Activated CD4-positive, alpha-beta T cell treated with anti-CD3 and anti-CD28 coated beads, Interleukin-2, amount 50 U/mL, for 4 hours (primary cell): Measurements from ENCODE around the gene PDZK1.
"Not testable (repeated sequence)": the region's sequence is repeated elsewhere in the genome, so short reads cannot be mapped to it uniquely, and the experiment has no call there.

Source experiments
- DNase-seq, 2 experiments: peaks; one replicate each; pipeline ENCODE4 v3.0.0-alpha.2; 2020

PDZK1 gene

GRCh38 chr1:145641886-145642285, 65.3 kb downstream of the PDZK1 start:
- not testable (repeated sequence) for DNase-seq

- DNase-seq, result not testable (repeated sequence)
These were observed 70.9 kb downstream of the PDZK1 start for GRCh38 chr1:145636237-145636636.

GRCh38 chr1:145622177-145622576, 85.0 kb downstream of the PDZK1 start:
- DNase-seq, result not testable (repeated sequence)
